HG03060 (cell line): ENCODE results near the gene XYLT1.
"Not testable (repeated sequence)": the region's sequence is repeated elsewhere in the genome, so short reads cannot be mapped to it uniquely, and the experiment has no call there.

Experiments used
- ATAC-seq: cut with Tn5 transposase; IDR thresholded peaks from one replicate; pipeline ENCODE4 v1.9.1; 2021; ENCODE audit warnings: low read depth, moderate number of reproducible peaks; ENCODE audit not compliant: unreplicated experiment

The XYLT1 gene

DNA sequence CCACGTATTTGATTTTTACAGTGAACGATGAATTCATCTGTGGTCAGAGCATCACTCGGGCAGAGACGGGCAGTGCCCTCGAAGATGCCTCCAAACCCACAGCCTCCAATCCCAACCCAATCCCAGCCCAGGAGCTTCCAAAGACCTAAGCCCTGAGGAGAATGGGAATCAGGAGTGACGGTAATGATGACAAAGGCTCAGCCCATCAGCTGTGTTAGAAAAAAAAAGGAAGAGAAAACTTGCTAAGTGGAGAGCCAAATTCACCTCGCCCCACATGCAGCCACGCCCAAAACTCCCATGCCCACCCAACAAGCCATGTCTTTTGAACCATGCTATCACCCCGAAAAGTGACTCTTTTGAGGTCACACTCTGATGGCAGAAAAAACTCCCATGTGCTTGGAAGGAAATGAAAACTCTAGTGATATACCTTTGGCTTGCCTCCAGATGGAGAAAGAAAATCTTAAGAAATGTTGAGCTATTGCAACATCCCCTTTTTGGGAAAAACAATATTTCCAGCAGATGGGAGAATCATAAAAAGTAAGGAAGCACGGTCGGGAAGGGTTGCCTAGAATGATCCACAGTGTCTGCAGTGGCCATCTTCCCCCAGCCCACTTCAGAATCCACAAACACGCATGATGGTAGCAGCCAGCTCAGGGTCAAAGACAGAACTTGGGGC lies 37.7 kb downstream of the XYLT1 start:
- no peak for ATAC-seq

DNA sequence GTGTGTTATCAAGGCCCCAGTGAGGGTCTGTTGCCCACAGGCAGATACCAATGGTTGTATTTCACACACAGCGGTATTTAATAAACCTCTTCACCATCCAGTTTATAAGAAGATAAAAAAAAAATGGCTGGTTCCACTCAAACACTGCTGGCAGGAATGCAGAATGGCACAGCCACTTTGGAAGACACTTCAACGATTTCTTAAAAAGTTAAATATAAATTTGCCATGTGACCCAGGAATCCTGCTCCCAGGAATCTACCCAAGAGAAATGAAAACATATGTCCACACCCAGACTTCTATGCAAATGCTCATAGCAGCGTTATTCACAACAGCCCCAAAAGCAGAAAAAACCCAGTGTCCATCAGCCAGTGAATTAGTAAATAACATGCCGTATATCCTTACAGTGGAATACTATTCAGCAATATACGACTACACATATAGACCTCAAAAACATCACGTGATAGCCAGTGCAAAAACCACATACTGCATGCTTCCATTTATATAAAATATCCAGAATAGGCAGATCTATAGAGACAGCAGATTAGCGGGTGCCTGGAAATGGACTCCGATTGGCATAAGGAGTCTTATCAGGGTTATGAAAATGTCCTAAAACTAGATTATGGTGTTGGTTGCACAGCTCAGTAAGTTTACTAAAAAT lies 38.7 kb downstream of the XYLT1 start:
- no peak for ATAC-seq

DNA sequence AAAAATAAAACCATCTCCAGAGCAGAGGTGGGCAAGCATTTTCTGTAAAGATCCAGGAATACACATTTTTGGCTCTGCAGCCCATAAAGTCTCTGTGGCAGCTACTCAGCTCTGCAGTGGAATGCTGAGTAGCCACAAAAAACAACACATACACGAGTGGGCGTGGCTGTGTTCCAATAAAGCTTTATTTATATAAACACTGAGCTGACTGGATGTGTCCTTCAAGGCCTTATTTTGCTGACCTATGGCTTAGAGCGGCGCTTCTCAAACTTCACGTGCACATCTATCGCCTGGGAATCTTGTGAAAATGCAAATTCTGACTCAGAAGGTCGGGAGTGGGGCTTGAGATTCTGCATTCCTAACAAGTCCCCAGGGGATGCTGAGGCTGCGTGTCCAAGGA lies 39.7 kb downstream of the XYLT1 start:
- no peak for ATAC-seq

DNA sequence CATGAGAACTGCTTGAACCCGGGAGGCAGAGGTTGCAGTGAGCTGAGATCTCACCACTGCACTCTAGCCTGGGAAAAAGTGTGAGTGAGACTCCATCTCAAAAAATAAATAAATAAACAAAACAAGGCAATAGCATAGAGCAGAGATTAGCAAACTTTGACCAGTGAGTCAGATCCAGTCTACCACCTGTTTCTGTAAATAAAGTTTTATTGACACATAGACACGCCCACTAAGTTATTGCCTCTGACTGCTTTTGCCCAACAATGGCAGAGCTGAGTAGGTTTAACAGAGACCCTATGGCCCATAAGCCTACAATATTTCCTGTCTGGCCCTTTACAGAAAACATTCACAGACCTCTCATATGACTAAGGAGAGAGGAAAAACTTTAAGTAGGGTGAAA lies 44.3 kb downstream of the XYLT1 start:
- no peak for ATAC-seq

DNA sequence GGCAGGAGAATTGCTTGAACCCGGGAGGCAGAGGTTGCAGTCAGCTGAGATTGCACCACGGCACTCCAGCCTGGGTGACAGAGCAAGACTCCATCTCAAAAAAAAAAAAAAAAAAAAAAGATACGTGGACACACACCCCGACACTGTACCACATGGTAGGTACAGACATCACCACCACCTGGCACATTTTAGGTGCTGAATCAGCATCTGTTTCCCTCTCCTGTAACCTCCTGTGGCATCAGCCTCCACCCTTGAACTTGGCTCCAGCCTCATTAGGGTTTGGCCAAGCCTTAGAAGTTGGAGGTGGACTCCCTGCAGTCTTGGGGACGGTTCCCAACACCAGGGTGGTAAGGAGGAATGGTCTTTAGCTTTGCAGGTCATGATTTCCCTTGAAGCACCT lies 46.0 kb downstream of the XYLT1 start:
- ATAC-seq = no peak

DNA sequence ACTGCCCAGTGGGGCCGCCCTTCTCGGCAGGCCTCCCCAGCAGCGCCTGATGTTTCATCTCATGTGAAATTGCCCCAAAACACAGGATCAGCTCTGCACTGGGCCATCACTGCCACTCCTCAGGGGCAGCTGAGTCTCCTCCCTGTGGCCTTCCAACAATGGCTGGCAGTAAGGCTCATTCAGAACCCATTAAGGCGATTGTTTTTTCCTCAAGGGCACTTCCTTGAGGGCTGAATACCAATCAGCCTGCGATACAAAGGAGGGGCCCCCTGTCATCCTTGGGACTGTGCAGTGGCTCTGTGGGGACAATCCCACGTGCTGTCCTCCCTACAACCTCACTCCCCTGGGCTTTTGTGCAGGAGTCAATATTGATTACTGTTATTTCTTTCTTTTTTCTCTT lies 47.5 kb downstream of the XYLT1 start:
- ATAC-seq = no peak

DNA sequence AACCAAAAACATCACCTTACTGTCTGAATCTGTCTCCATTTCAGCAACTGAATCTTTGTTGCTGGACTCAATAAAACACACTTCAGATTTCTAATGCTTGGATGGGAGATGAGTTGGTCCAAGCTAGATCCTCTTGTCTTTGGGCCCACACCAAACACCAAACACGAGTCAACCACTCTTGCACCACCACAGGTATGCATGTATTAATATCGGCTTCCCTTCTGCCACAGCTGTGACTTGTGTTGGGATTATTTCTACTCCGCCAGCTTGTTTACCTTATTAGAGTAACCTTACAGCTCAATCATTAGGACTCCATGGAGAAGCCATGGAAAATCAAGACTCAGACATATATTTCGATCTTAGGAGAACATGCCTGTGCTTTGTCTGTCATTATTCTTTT lies 49.9 kb downstream of the XYLT1 start:
- ATAC-seq = no peak

DNA sequence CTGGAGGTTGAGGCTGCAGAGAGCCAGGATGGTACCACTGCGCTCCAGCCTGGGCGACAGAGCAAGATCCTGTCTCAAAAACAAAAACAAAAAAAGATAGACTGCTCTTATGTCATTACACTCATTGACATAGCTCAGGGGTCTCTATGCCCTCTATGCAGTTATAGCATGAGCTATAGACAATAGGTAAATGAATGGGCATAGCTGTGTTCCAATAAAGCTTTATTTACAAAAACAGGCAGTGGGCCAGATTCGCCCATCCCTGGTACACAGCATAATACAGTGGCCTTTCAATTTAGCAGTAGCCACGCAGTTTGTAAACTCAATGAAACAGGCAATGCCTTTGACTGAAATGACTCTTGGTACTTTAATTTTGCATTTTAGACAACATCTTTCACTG lies 51.5 kb downstream of the XYLT1 start:
- ATAC-seq = no peak

DNA sequence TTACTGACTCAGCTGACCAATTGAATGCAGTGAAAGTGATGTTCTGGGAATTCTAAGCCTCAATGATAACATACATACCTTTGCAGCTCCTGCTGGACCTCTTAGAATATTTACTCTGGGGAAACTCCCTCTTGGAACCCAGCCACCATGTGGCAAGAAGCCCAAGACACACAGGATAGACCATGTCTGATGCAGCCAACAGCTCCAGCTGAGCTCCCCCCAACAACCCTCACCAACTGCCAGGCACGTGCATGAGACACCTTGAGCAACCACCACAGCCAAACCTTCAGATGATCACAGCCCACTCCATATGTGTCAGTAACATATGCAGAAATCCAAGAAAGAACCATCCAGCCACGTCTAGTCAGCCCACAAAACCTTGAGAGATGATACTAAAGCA lies 53.0 kb downstream of the XYLT1 start:
- ATAC-seq = no peak

DNA sequence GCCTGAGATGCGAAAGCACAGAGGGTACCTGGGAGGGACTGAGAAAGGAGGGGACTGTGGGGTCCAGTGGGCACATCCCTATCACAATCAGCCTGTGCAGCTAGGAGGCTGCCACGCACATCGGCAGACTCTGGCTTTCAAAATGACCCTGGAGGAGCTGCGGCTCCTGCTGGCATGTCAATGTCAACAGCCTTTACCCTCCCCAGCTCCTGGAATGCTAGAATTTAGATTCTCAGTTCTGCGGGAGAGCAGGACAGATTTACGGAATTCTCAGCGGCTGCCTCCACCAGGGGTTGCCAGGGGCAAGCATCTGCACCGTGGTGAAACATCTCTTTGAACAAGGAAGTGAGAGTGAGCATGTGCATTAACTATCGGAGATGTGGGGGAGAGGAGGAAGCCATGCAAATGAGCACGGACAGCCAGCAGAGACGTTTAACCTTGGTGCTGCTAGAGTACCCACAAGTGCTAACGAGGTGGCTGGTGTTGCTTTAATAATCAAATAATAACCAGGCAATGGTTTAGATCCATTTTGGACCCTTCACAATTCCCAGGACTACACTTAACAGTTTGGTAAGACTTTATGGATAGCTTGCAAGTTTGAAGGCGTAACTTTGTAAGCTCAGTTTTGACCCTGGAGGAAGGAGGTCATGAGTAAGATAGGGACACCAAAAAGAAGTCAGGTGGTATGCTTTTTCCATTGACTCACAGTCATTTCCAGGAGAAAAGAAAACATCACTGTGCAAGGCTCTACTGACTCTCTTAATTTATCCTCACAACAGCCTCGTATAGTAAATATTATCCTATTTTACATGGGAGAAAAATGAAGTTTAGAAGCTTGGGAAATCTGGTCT lies 54.1 kb downstream of the XYLT1 start:
- peak; percentile 95 for ATAC-seq

DNA sequence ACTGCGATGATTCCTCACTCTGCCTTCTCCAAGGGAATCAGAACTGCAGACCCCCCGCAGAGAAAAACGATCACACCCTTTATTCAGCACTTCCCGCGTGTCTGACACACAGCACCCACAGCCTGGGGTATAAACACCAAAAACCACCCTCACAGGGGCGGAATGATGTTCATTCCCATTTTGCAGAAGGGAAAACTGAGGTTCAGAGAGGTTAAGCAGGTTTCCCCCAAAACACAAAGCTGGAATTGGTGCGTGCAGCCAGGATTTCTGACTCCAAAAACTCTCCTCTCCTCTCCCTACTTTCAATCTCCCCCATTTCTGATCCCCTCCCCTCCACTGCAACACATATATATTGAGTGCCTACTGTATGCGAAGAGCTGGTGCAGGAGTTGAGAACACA lies 55.8 kb downstream of the XYLT1 start:
- ATAC-seq = no peak

DNA sequence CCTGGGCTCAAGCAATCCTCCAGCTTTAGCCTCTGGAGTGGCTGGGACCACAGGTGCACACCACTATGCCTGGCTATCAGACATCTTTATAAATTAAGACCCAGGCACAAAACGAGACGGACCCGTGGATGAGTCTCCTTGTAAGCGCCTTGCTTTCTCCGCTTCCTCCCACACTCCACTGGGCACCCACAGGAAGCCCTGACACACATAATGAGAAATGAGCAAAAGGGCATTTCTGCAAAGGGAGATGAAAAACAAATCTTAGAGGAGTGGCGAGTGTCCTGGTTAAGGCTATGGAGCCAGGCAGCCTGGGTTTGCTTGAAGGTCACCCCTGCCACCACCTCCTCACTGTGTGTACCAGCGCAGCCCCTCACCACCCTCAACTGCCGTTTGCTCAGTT lies 56.3 kb downstream of the XYLT1 start:
- no peak for ATAC-seq

DNA sequence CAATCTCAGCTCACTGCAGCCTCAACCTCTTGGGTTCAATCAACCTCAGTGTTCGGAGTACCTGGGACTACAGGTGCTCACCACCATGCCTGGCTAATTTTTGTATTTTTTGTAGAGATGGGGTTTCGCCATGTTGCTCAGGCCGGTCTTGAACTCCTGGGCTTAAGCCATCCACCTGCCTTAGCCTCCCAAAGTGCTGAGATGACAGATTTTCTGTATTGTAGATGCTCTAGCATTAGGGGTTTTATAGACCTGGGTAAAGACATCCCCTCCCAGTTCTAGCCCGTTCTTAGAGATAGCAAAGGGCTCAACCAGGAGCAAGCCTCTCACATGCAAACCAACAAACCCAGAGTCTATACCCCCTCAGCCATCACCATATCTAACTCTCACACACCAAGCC lies 57.3 kb downstream of the XYLT1 start:
- ATAC-seq = no peak

DNA sequence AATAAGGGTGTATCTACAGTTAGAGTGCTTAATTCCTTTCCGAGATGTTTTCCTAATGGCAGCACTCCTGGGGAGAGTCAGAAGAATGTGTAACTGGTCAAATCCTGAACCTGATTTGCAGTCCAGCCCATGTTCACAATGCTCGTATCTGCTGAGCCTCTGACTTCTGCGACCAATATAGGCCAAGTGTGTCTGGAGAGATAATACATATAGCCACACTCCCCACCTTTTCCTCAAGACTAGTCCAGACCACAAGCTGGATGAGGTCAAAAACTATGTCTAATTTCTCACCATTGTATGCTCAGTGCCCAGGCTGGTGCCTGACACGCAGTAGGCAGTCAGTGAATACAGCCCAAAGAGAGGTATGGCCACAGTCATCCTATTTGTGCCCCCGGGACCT lies 58.0 kb downstream of the XYLT1 start:
- no peak for ATAC-seq

DNA sequence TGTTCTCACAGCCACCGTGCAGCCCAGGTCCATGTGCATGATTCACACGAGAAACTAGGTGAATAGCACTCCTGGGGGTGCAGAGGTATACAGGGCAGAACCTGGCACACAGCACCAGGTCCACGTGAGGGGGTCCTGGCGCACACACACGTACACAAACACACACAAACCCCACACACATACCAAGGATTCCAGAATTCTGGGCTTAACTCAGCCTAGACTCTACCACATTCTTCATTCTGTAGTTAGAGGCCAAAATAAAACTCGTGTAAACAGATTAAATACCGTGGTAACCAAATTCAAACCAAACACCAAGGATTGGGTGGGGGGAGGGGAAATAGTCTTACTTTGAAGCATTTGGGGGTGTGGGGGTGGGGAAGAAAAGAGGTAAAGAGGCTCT lies 58.5 kb downstream of the XYLT1 start:
- no peak for ATAC-seq

DNA sequence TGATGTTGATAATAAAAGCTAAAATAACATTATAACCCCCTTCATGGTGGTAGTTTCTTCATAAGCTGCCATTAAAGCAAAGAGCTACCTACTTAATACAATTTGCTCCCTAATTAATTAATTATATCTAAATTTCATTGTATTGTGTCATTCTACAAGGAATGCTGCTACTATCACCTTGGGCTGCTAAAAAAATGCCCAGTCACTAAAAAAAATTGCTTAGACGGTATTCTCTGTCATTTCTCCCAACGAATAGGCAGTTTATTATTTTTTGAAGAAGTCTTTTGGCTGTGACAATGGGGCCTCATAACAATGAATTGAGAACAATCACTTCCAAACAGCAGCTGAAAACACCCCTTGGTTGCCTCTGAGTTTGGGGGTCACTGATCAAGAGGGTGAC lies 59.5 kb downstream of the XYLT1 start:
- no peak for ATAC-seq

DNA sequence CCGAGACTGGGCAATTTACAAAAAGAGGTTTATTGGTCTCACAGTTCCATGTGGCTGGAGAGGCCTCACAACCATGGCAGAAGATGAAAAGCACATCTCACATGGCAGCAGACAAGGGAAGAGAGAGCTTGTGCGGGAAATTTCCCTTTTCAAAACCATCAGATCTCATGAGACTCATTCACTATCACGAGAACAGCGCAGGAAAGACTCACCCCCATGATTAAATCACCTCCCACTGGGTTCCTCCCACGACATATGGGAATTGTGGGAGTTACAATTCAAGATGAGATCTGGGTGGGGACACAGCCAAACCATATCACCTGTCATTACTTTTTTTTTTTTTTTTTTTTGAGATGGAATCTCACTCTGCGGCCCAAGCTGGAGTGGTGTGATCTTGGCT lies 60.4 kb downstream of the XYLT1 start:
- ATAC-seq = not testable (repeated sequence)

DNA sequence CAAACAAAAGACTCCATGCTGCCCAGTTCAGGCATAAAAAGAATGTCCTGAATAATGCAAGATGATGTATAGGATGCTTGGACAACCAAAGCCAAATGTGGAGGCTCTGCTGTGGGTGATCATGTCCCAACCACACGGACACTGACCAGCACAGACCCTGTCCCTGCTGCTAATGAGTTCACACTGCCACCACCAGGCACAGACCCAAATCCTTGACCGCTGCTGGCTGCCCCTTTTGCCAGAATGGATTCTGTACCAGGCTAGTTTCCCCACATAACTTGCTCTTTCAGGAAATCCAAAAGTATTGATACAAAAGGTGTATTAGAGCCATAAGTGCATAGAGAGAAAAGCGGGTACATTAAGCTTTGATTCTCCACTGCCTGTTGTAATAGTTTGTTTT lies 60.9 kb downstream of the XYLT1 start:
- no peak for ATAC-seq

DNA sequence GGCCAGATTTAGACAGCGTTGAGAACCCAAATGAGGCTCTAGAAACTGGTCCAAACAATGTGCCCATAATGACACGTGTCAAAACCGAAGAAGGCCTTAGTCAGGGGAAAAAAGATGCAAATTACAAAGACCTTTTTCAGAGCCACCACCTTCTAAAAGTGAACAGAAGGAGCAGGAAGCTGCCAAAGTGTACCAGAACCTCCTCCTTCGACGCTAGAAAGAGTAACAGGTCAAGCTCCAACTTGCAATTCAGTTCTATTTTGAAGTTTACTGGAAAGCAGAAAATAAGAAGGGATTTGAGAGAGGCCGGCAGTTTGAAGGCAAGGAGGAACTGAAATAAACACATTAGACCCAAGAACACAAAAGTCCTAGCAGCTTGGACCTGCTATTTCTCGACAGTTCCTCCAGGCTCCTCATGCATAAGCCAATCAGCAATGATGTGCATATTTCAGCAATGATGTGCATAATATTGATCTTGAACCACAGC lies 61.8 kb downstream of the XYLT1 start:
- no peak for ATAC-seq

DNA sequence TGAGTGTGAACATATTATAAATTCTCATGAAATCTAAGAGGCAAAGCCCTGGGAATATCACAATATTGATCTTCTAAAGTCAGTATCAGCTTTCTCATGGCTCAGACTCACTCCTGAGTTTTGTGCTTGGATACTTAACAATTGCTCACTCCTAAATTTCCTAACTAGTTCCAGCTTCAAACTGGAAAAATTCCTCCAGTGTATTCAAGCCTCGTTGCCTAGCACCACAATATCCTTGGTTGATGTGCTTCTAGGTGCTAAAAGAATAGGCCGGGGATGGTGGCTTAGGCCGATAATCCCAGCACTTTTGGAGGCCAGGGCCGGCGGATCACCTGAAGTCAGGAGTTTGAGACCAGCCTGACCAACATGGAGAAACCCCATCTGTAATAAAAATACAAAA lies 62.5 kb downstream of the XYLT1 start:
- no peak for ATAC-seq

DNA sequence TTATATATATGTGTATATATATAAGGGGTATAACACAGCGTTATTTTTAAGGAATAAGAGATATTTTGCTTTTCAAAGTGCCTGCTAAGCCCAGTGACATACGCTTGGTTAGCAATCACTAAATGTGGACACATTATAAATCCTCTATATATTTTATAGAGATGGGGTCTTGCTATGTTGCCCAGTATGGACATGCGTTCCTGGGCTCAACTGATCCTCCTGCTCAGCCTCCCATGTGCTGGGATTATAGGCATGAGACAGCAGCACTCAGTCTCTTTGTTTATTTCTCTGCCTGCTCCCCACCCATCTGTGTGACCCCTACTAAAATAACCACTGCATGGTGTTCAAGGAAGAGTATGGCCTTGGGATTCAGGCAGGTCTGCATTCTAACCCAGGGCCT lies 63.4 kb downstream of the XYLT1 start:
- ATAC-seq = no peak
